ENCODE measurements around the gene NET1.

DNA sequence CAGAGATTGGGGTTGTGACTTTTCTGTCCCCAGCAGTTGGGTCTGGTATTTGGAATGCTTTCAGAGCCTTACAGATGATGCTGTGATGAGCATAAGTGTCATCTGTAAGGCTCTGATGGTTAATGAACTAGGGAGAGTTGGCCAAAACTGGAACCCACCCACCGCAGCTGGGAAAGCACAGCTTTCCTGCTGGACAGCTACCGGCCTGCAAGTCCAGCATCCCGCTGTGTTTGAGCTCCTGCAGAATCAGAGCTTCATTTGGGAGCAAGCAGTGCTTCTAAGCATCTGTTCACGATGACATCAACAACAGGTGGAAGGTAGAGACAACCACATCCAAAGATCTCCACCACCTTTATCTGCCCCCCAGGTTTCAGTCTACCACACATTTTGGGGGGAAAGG lies 35.9 kb upstream of the NET1 start:
- TF ChIP-seq ZNF274 (IDR thresholded peaks at IDR 0.05; ENCODE audit: low read depth, low read length) (no peak), YY1 (IDR thresholded peaks at IDR 0.05; ENCODE audit: insufficient read depth, insufficient read length) (no peak)

All from NT2/D1 (cell line).